GM12878 (cell line): ENCODE data around the gene FSTL4. TPM values are rescaled to one million over a fixed set of nuclear protein-coding genes. Genes with fewer than 3 reads are reported as not detected.

Experiments
- ATAC-seq: fragments of 200-7000 bp; cut with Tn5 transposase; 3 replicates; pipeline ENCODE4 v1.9.1; 2020; ENCODE audit warnings: mild to moderate bottlenecking, moderate library complexity
- BruUV-seq: library from RNA; stranded (reverse); fragments of 400-500 nt; replicated peaks from 2 replicates; lab custom pipeline; 2021; lab: Mats Ljungman, UMichigan
- CTCF ChIA-PET: fragments of 300-600 bp; sonication (Branson Sonifier 250); formaldehyde crosslinking; extraction: SDS; loops from one replicate; lab custom pipeline; 2021; ENCODE audit warnings: inconsistent platforms; lab: Yijun Ruan, JAX
- POLR2A ChIA-PET: fragments of 350-600 bp; formaldehyde crosslinking; extraction: SDS; loops from one replicate; lab custom pipeline; 2021; ENCODE audit warnings: inconsistent platforms; lab: Charles Lee
- RAD21 ChIA-PET: fragments of 300-600 bp; sonication (Branson Sonifier 250); formaldehyde crosslinking; loops from one replicate; lab custom pipeline; 2023; ENCODE audit warnings: antibody characterized with exemption; ENCODE audit not compliant: unreplicated experiment; lab: Charles Lee
- SMC1A ChIA-PET: fragments of 300-600 bp; sonication (Branson Sonifier 250); formaldehyde crosslinking; loops from one replicate; lab custom pipeline; 2023; ENCODE audit not compliant: unreplicated experiment, uncharacterized antibody; lab: Charles Lee
- DNase-seq: peaks from one replicate; pipeline ENCODE4 v3.0.0-alpha.2; 2011; ENCODE audit warnings: low read depth, low spot score
- FAIRE-seq: peaks from 3 replicates; lab custom pipeline; 2011; peaks lifted over from hg19 to GRCh38; lab: Jason Lieb, UNC
- H2AFZ ChIP-seq: 2 replicates; pipeline ENCODE4 v1.6.0; 2011; ENCODE audit warnings: low read depth, low read length, control low read depth; ENCODE audit not compliant: control insufficient read depth
- H3K27ac ChIP-seq: 2 replicates; pipeline ENCODE4 v1.5.1; 2011; ENCODE audit warnings: control low read depth; ENCODE audit not compliant: control insufficient read depth, insufficient read depth
- H3K27me3 ChIP-seq, 2 experiments: replicated peaks in 1 of 2; 2 replicates each; pipeline versions ENCODE4 v1.6.0 to v1.6.1; 2011; ENCODE audit warnings: low read length in 1 of 2; ENCODE audit not compliant: control insufficient read depth in 2 of 2, insufficient read depth in 2 of 2
- H3K36me3 ChIP-seq, 2 experiments: 2 replicates each; pipeline ENCODE4 v1.5.1; 2011; ENCODE audit warnings: low read length in 1 of 2; ENCODE audit not compliant: control insufficient read depth in 2 of 2, insufficient read depth in 2 of 2
- H3K4me1 ChIP-seq: 2 replicates; pipeline ENCODE4 v1.6.1; 2011; ENCODE audit warnings: mild to moderate bottlenecking, low read length, moderate library complexity, mixed read lengths; ENCODE audit not compliant: control insufficient read depth, insufficient read depth
- H3K4me2 ChIP-seq: 2 replicates; pipeline ENCODE4 v1.6.0; 2011; ENCODE audit warnings: control low read depth; ENCODE audit not compliant: control insufficient read depth, insufficient read depth
- H3K4me3 ChIP-seq: fragments of 200-600 bp; sonication (generic); 2 replicates; pipeline ENCODE4 v1.5.1; 2016
- H3K79me2 ChIP-seq: 2 replicates; pipeline ENCODE4 v1.6.0; 2011; ENCODE audit warnings: low read length; ENCODE audit not compliant: control insufficient read depth, insufficient read depth
- H3K9ac ChIP-seq: 2 replicates; pipeline ENCODE4 v1.8.0; 2011; ENCODE audit warnings: low read length, control low read depth, mixed read lengths; ENCODE audit not compliant: control insufficient read depth, insufficient read depth
- H3K9me3 ChIP-seq: replicated peaks from 3 replicates; pipeline ENCODE4 v1.5.1; 2011; ENCODE audit warnings: mild to moderate bottlenecking, low read length; ENCODE audit not compliant: control insufficient read depth, insufficient read depth
- H4K20me1 ChIP-seq: 2 replicates; pipeline ENCODE4 v1.6.0; 2011; ENCODE audit not compliant: control insufficient read depth, insufficient read depth
- NR2F1 ChIP-seq: fragments of 450-650 bp; conservative IDR thresholded peaks from 2 replicates; pipeline ENCODE4 v1.6.1; 2017; ENCODE audit warnings: mild to moderate bottlenecking
- WGBS: methylation state at CpG from one replicate; pipeline ENCODE4 v1.1.6; 2016; ENCODE audit warnings: low lambda C conversion rate; ENCODE audit not compliant: insufficient replicate concordance, insufficient coverage; ENCODE audit errors: missing lambda C conversion rate; 5-methylcytosine and 5-hydroxymethylcytosine counted together
- in situ Hi-C: fragments of 300-500 bp; cut with MboI; formaldehyde crosslinking; loops from 9 replicates; pipeline ENCODE4 v1.14.3; 2018; ENCODE audit warnings: mixed read lengths
- intact Hi-C: fragments of 100-400 bp; cut with micrococcal nuclease; formaldehyde crosslinking; loops from one replicate; pipeline ENCODE4 v1.14.2; 2022; ENCODE audit not compliant: unreplicated experiment
- polyA plus RNA-seq, 11 experiments: library from polyadenylated mRNA; depleted of rRNA in 4 of 11; unstranded in 6 of 11; stranded (reverse) in 5 of 11; fragments of >200 nt; fragmentation: Nextera tagmentation in 4 of 11; fragmentation: Illumina TruSeq in 1 of 11; extraction: Ambion mirVana in 4 of 11; extraction: Trizol in 1 of 11; gene quantifications; 1 replicate in 1 of 11; 2 replicates in 10 of 11; pipeline versions ENCODE4 v1.2.1 to v1.2.3, GENCODE V29; 2011 to 2016; ENCODE audit warnings: inconsistent platforms in 2 of 11, missing spikeins in 2 of 11, low read depth in 1 of 11
- total RNA-seq, 4 experiments: library from RNA; depleted of rRNA in 3 of 4; stranded (reverse); fragments of >200 nt in 3 of 4; fragmentation: Illumina TruSeq in 1 of 4; extraction: Trizol in 1 of 4; gene quantifications; 2 replicates each; pipeline versions ENCODE4 v1.2.1 to v1.2.3, GENCODE V29; 2013 to 2021
- TF ChIP-seq, protein P1 (sequence below): IDR thresholded peaks from 2 replicates; pipeline ENCODE4 v1.6.1; 2012; ENCODE audit warnings: improper control_type of control experiment, low read depth, low read length; ENCODE audit not compliant: insufficient replicate concordance

The FSTL4 gene
- total and polyA plus RNA-seq, 10 of the 15 experiments (the other 5 are each of a cell fraction or from before 2014, with no cell fraction given), result 0.01 to 0.79 (median 0.21) TPM; not detected in 6

DNA sequence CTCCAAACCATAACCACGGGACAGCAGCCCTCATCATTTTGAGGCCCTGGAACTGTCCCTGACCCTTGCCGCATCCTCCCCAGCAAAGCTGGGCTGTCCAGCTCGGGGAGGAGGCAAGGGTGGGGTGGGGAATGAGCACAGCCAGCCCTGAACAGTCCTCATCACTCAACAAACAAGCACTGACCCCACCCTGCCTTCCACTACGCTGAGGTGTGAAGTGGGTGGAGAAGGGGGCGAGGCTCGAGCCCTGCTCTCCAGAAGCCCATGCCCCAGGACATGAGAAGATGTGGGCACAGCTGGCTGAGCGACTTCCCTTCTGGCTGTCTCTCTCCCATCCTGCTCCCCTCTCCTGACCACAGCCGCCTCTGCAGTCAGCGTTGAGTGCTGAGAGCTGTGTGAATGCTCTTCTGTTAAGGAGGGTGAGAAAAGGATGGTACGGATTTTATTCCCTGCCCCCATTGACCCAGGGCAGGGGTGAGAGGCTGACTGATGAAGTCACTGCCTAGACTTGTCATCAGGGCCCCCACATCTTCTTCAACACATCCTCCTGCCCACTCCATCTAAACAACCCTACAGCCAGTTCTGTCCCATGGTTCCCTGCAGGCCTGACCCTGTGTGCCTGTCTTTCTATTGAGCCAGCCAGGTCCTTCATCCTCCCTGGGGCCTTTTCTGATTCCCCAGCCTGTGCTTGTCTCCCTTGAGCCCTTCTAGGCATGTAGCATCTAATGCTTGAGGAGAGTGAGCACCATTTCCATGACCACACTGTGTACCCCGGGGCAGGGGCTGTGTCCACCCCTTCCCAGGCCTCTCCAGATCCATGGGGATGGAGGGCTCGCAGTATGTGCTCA is 276.0 kb downstream of the FSTL4 start:
- SMC1A ChIA-PET, result interaction anchor here (1.2 to 1.5 kb wide), 3 partner anchors 12 to 18 kb away, joined by 3 to 4 read pairs (median 4); no protein-coding TSS in a partner anchor
- H3K36me3 ChIP-seq, result no peaks in the 10 kb centered on the region
- CTCF ChIA-PET, result interaction anchor here (0.6 to 1.1 kb wide), 3 partner anchors 15 to 234 kb away, joined by 3 to 4 read pairs (median 4); no protein-coding TSS in a partner anchor
- FAIRE-seq, result no peak
- H3K4me1 ChIP-seq, result no peaks in the 10 kb centered on the region; the same call in 1 of the 2 replicates
- in situ Hi-C loops (no loop called here), intact Hi-C loops (no loop called here)
- H3K4me2 ChIP-seq, result no peak overlapping the region
- TF ChIP-seq, protein P1, sequence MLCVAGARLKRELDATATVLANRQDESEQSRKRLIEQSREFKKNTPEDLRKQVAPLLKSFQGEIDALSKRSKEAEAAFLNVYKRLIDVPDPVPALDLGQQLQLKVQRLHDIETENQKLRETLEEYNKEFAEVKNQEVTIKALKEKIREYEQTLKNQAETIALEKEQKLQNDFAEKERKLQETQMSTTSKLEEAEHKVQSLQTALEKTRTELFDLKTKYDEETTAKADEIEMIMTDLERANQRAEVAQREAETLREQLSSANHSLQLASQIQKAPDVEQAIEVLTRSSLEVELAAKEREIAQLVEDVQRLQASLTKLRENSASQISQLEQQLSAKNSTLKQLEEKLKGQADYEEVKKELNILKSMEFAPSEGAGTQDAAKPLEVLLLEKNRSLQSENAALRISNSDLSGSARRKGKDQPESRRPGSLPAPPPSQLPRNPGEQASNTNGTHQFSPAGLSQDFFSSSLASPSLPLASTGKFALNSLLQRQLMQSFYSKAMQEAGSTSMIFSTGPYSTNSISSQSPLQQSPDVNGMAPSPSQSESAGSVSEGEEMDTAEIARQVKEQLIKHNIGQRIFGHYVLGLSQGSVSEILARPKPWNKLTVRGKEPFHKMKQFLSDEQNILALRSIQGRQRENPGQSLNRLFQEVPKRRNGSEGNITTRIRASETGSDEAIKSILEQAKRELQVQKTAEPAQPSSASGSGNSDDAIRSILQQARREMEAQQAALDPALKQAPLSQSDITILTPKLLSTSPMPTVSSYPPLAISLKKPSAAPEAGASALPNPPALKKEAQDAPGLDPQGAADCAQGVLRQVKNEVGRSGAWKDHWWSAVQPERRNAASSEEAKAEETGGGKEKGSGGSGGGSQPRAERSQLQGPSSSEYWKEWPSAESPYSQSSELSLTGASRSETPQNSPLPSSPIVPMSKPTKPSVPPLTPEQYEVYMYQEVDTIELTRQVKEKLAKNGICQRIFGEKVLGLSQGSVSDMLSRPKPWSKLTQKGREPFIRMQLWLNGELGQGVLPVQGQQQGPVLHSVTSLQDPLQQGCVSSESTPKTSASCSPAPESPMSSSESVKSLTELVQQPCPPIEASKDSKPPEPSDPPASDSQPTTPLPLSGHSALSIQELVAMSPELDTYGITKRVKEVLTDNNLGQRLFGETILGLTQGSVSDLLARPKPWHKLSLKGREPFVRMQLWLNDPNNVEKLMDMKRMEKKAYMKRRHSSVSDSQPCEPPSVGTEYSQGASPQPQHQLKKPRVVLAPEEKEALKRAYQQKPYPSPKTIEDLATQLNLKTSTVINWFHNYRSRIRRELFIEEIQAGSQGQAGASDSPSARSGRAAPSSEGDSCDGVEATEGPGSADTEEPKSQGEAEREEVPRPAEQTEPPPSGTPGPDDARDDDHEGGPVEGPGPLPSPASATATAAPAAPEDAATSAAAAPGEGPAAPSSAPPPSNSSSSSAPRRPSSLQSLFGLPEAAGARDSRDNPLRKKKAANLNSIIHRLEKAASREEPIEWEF, result no peak
- TF ChIP-seq NR2F1, result peak; percentile 25; the same call in 1 of the 2 replicates
- H3K79me2 ChIP-seq, result no peaks in the 10 kb centered on the region
- H3K9ac ChIP-seq, result no peak overlapping the region
- no TSS peak for BruUV-seq
- H3K27ac ChIP-seq, result no peak overlapping the region
- WGBS, result 20% methylated on average over 12 of the region's 12 CpGs
- DNase-seq, result no peak
- H2AFZ ChIP-seq, result no peak overlapping the region
- no peak overlapping the region for H3K4me3 ChIP-seq
- POLR2A ChIA-PET, result no interaction called here
- no peaks in the 10 kb centered on the region for H4K20me1 ChIP-seq
- H3K27me3 ChIP-seq, result no peaks in the 10 kb centered on the region
- H3K9me3 ChIP-seq, result no peaks in the 10 kb centered on the region
- no peak; the same call in 2 of the 3 replicates for ATAC-seq
- RAD21 ChIA-PET, result no interaction called here
